Activated T-cell treated with anti-CD3 and anti-CD28 coated beads for 4 hours (primary cell): ENCODE results near the gene FMNL2.
A peak's percentile ranks its signal among the peaks of the same experiment; 100 is the strongest.

Experiments used
- DNase-seq: peaks from one replicate; pipeline ENCODE4 v3.0.0-alpha.2; 2020

The FMNL2 gene

DNA sequence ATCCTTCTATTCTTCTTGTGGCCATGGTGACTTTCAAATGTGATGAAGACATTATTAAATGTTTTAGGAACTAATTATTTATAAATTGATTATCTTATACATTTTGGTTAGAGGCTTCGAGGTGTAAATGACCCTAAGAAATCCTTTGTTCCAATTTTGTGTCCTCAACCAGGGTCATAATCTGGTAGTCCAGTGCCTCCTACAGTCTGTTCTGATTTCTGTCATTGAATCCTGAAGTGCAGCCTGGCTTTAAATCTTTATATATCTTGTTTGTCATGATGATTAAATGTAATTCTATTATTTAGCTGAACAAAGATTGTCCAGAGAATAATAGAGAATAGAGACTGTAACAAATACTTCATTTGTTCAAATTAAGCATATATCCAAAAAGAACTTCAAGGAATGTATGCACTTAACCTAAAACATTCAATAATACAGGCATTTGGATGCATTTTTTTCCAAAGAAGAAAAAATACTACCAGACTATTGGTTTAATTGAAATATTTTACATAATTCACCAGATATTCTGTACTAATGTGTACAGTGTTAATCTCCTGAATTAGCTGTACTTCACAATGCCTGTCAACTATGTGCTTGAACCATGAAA lies 292.5 kb downstream of the FMNL2 start:
- no peak for DNase-seq

DNA sequence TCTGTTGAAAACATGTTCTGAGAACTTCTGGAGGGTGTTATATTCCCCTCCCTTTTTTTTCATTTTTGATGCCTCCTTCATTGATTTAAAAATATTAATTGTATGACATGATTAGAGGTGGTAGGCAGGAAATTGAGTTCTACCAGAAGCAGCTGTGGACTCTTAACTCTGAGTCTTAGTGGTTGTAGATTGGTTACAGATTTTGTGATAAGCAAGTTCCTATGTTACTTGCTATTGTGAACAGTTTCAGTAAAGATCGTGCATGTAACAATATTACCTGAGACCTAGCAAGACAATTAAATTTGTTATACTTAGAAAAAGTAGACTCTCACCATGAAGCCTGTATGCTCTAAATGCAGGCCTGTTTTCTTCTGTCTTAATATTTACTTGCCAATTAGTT lies 294.2 kb downstream of the FMNL2 start:
- DNase-seq: no peak

DNA sequence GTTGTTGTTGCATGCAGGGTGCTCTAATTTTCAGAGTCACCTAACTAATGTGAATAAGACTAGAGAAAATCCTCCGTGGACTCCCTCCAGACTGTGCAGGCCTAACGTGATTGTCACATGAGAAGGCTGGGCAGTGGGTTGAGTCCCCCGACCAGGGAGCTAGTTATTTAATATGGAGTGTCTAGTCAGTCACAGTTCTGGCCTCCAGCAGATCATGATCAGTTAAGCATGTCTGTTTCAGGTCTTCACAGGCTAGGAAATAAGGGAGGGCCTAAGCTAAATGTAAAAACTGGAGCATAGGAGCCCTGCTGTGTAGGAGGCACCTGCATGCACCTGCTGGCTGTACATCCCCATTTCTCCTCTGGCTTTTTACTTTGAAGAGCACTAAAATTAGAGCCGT lies 295.5 kb downstream of the FMNL2 start:
- no peak for DNase-seq

DNA sequence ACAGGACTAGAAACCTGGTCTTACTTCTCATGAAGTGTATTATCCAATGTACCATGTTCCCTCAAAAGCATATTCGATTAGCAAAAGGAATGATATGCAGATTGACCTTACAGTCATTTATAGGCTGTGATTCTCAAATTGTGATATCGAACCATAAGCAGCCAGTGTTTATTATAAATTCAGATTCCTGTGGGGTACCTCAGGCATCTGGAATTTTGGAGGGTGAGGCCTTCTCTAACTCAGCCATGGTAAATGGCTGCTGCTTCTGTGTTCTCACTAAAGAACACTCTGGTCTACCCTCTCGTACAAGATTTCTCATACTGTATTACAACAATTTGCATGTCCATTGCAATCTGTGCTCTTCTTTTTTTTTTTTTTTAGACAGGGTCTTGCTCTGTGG lies 297.8 kb downstream of the FMNL2 start:
- no peak for DNase-seq

DNA sequence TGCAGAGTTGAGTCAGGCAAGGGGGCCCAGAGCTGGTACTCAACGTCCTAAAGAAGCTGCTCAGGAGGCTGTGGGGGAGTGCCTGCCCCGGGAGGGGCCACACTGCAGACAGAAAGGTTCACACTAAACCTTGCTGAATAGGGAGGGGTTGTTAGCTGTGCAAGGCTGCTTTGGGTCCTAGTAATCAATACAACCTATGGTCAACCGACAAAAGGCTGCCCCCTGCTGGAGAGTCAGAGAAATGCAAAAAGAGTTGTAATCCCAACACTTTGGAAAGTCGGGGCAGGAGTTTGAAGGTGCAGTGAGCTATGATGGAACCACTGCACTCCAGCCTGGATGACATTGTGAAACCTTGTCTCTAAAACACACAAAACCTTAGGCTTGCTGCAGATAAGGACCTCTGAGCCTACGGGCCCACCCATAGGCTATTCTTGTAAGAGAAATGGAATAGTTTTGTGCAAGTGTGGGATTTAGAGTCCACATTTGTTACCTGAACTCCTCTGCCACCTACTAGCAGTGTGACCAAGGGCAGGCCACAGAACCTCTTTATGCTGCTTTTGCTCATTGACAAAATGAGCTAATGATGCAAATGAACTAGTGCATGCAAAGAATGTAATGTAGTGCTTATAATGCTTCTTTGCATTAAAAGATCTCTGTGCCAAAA lies 300.8 kb downstream of the FMNL2 start:
- peak; percentile 52 for DNase-seq

DNA sequence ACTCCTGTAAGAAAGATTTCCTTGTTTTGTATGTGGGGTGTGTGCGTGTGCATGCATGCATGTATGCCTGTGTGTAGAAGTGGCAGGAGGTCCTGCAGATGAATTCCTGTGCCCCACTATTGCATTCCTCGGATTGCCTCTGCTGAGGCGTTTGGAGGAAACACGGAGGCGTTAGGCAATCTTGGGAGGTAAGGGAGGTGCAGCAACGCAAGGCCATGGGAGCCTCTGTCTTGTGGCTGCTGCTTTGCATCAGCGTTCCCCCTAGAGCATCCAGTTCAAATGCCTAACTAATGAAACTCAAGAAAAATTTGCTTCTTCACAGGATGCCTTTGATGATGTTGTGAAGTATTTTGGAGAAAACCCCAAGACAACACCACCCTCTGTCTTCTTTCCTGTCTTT lies 302.3 kb downstream of the FMNL2 start:
- DNase-seq: no peak

DNA sequence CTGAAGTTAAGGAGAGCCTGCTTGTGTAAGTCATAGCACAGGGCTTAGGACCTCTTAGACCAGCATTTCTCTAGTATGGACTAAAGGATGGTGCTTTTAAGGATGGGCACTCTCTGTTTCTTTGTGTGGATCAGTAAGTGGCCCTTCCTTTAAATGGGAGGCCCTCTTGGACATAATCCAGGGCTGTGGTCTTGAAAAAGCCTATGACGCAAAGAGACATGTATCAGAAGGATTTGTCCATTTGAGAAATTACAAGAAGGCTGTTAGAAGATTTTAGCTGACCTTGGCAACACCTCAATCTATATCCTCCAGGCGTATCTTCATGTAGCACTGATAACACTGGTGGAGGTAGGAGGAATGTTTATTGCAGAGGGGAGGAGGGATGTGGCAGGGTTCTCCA lies 303.1 kb downstream of the FMNL2 start:
- DNase-seq: no peak

DNA sequence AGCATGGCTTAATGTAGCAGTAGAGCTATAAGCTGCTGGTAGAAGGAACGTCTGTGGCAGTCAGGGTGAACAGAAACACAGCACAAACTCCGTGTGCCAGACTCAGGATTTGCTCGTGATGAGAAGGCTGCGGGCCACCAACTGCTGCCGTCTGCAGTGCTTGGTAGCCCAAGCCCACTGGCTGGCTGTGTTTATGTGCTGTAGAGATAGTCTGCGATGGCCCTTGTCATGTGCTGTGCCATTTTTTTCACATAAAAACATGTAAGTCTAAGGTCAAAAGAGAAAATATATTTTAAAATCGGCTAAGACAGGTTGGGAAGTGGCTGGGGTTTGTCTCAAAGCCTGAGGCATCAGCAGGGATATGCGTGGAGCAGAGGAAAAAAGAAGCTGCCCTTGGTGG lies 303.6 kb downstream of the FMNL2 start:
- no peak for DNase-seq

DNA sequence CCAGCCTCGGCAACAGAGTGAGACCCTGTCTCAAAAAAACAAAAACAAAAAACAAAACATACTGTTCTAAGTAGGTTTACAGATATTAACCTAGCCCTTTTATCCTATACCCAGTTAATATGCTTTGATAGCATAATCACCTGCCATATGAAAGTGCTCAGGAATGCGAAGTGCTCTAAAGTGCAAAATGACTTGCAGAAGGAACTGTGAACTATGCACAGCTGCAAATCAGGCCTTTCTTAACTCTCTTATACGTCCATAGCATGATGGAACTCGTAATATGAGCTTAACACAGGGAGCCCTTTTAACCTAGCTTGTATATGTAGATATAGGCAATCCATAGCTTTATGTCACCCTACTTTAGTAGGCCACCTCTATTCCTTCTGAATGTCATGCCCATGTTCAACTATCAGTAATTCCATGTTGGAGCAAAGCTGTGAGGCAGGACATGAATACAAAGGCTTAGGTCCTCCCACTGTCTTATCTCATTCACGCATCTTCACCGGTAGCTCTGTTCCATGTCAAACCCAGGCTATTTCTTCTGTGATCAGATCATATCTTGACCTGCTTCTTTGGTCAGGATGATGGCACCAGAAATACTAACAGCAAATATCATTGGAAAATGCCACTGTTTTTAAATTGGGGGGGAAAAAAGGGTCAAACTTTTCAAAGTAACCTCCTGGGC lies 309.4 kb downstream of the FMNL2 start:
- DNase-seq: no peak

DNA sequence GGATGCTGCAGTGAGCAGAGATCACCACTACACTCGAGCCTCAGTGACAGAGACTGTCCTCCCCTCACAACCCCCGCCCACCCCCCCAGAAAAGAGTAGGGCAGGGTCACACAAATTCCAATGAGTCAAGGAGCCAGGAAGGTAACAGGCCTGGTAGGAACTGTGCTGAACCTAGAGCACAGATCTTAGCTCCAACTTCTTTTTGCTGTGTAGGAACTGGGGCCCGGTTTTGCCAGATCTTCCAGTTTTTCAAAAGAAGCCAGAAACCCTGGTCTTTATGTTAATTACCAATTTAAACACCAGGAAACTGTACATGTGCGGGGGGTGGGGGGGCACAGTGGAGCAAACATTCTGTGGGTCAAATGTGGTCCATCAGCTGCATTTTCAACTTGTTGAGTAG lies 311.3 kb downstream of the FMNL2 start:
- no peak for DNase-seq

DNA sequence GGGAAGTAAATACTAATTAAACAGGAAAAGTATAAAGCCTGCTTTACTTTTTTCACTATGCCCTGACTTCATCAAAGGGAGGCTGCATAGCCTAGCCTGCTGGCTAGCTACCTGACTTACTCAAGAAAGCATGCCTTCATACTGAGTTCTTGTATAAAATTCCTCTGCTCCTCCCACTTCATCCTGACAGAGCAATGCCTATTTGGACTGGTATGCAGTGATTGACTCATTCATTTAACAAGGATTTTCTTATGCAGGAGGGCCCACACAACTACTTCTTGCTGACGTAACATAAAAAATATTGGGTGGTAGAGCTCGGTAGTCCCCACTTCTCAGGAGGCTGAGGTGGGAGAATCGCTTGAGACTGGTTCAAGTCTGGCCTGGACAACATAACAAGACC lies 311.8 kb downstream of the FMNL2 start:
- no peak for DNase-seq

DNA sequence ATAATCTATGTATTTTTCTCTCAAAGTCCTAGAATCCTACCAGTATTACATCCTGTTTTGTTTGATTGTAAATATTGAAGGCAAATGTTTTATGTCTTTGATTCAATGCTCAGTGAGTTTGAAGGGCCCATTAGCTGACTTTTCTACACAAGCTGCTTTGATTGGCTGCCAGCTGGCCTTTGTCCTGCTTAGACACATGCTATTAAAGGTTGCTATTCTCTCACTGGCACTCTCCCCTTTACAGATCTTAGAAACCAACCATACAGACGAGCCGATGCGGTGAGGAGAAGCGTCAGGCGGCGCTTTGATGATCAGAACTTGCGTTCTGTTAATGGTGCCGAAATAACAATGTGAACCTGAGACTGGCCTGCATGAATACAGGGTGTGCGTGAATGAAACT lies 312.6 kb downstream of the FMNL2 start:
- no peak for DNase-seq

DNA sequence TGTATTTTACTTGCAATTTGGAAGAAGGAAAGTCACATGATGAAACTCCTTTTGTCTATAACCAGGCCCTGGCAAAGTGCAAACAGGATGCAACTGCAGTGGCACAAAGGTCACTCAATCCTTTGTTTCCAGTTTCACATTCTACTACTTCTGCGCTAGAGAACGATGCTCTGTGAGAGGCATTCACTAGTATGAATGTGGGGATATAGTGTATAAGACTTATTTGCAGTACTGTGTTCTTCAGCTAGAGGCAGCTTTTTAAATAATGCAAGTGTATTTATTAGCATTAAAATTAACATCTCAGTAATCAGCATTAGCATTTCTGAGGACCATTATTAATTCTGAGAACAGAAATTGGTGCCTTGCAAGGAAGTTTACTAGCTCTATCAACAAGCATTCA lies 313.4 kb downstream of the FMNL2 start:
- DNase-seq: no peak

DNA sequence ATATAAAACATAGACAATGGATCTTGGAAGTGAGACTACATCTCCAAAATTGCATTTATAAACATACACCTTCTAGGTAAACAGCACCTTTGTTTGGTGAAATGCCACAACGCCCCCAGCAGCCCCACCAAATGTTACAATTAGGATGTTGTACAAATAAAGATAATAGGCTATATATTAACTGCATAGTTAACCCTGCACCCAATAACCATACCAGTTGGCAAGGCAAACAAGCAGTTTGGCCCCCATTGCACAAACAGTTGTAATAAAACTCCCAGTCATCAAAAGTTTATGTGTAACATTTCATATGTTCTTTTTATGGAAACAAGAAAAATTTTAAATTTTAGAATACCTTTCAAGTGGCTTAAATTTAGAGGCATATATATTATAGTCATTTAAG lies 315.0 kb downstream of the FMNL2 start:
- no peak for DNase-seq

DNA sequence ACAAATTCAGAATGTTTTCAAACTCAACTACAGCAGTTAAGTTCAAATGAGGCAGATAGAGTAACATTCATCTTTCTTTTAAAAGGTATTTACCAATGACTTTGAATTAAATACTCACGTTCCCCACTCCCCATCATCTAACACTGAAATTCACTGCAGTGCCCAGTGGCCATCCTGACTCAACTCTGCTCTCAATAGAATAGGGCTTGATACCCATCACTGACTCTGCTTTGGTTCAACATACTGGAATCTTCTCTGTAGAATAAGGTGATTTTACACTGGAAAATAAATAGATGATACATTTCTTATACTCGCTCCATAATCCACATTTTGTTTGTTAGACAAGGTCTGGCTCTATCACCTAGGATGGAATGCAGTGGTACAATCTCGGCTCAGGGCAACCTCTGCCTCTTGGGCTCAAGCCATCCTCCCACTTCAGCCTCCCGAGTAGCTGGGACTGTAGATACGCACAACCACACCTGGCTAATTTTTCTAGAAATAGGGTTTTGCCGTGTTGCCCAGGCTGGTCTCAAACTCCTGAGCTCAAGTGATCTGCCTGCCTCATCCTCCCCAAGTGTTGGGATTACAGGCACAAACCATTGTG lies 315.9 kb downstream of the FMNL2 start:
- DNase-seq: no peak

DNA sequence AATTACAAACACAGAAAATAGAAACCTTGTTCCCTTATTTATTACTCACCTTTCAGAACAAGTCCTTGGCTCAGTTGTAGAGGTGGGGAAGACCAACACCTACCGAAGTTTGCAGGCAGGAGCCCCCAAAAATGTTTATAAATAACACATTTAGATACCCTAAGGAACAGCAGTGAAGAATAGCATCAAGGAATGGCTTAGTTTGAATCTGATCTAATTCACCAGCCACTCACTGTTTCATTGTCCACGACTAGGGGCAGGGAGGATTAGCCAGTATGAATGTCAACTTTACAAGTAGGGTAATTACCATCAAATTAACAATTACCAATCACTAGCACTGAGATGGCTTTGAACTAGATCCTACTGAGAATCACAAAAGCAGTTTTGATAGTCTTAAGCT lies 316.9 kb downstream of the FMNL2 start:
- no peak for DNase-seq

DNA sequence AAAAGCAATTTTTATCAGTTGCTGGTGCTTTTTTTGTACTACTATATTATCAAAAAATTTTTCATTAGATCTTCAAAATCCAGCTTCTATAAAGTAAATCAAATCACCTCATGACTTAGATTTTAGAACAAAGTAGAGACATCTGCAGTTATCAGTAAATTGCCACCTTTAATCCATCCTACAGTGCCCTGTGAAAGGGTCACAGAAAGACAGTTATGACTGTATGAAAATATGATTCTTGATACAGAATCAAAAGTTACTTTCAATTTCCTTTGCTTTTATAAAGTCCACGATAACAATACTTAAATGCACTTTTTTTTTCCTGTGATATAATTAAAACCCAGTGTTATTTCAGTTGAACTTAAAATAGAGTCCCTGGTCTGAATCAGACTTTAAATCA lies 320.9 kb downstream of the FMNL2 start:
- DNase-seq: no peak

DNA sequence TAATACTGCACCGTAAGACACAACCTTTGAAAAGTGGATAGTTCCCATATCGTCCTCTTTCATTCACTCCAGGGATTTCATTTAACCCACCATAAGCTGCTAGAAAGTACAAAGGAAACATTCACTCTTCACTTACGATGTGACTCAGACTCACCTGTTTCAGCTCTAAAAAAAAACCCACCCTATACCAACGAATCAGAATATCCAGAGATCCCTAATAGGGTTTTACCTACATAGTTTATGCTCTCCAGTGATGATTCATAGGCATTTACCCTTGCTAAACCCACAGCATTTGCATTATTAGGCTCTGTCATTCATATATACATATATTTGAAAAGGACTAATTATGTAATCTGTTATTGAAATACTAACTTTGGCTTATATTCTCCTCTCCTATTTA lies 322.1 kb downstream of the FMNL2 start:
- DNase-seq: no peak

DNA sequence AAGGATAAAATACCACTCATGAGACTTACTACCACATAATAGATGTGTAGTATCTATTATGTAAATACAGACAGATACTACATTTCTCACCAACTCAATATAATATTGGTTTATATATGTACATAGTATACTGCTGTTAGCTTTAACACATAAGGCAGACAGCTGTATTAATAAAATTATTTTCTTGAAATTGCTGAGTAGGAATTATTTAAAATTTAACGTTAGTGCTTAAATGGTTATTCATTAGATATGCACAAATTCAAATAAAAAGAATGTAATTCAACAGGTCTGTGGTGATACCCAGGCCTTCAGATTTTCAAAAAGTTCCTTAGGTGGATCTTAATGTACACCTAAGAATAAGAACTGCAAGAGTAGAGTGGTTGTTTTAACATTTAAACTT lies 323.2 kb downstream of the FMNL2 start:
- DNase-seq: no peak

DNA sequence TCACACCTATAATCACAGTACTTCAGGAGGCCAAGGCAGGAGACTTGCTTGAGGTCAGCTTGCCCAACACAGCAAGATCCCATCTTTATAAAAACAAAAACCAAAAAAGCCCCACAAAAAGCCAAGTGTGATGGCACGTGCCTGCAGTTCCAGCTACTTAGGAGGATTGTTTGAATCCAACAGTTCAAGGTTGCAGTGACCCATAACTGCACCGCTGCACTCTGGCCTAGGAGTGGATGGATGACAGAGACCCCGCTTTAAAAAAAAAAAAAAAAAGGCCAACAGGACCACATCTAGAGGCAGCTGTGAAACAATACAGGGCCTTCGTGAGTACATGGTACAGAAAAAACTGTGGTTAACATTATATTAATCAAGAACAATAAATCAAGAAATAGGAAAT lies 326.1 kb downstream of the FMNL2 start:
- no peak for DNase-seq

DNA sequence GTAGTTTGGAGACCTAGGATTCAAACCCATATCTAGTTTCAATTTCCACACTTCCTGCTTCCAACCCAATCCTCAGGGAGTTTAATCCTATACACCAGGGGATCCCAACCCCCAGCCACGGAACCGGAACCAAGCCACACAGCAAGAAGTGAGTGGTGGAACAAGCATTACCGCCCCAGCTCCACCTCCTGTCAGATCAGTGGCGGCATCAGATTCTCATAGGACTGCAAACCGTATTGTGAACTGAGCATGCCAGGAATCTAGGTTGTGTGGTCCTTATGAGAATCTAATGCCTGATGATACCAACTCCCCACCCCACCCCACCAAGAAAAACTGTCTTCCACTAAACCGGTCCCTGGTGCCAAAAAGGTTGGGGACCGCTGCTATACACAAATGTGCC lies 329.8 kb downstream of the FMNL2 start:
- no peak for DNase-seq

DNA sequence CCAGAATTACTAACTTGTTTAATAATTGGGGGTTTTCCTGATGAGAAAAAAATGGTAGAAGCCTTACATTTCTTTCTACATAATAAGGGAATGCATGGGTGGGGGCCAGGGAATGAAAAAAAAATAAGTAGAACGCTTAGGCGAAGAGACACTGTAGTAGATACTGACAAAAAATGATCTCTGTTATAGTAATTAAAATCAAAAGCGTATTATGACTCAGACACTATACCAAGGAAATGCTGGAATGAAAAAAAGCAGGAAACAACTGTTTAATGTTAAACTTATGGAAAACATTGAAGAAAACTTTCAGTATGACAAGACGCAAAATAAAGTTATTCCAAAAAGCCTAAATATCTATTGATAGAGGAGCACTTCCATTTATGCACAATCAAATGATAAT lies 339.4 kb downstream of the FMNL2 start:
- no peak for DNase-seq

DNA sequence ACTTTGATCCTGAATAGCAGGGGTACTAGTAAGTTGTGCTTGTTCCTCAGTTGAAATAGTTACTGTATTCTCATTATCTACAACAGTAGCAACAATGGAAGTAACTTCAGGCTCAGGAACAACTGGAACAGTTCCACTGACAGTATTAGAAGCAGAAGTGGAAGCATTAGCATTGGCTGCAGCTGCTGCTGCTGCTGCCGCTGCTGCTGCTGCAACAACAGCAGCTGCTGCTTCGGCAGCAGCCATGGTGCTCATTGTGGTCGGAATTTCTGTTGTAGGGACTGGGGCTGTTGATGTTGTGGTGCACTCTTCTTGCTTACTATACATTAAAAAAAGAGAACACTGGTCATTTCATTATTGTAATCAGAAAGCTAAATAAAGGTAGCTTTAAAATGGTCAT lies 341.5 kb downstream of the FMNL2 start:
- DNase-seq: no peak

DNA sequence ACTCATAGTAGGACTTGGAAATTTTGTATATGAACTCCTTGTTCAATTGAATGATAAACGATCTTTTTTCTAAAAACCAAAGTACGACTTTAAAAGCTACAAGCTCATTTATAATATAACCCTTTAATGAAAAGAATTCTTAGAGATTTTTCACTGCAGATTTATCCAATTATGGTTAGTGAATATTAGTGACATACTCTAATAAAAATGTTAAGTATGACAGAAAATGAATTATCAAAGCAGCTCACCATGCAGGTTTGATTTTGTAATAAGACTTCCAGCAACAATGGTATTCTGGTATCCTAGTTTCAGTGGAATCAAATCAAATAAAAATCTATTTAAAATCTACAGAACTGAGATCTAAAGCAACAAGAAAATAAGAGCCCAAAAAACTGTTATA lies 343.8 kb downstream of the FMNL2 start:
- DNase-seq: no peak
